Thyroid gland (tissue), 4 donors: Measurements from ENCODE around the gene HOXC6. TPM values are rescaled to one million over a fixed set of nuclear protein-coding genes. Genes with fewer than 3 reads are reported as not detected.

ENCODE experiments used
- DNase-seq, 2 donors: peaks; one replicate each; pipeline ENCODE4 v3.0.0-alpha.2; 2019
- H3K27ac ChIP-seq, 3 donors: fragments of 200-600 bp; sonication (generic); 1 replicate in 2 of 3; 2 replicates in 1 of 3; pipeline ENCODE4 v1.5.1; 2016 to 2019; ENCODE audit warnings: mild to moderate bottlenecking in 1 of 3, moderate library complexity in 1 of 3
- H3K27me3 ChIP-seq: fragments of 200-600 bp; sonication (generic); one replicate; pipeline ENCODE4 v1.5.1; 2019
- H3K36me3 ChIP-seq, 2 donors: fragments of 200-600 bp; sonication (generic); one replicate each; pipeline ENCODE4 v1.5.1; 2016 to 2019
- H3K4me1 ChIP-seq, 2 donors: fragments of 200-600 bp; sonication (generic); one replicate each; pipeline ENCODE4 v1.5.1; 2017 to 2019
- H3K4me3 ChIP-seq, 3 donors: fragments of 200-600 bp; sonication (generic); replicated peaks in 1 of 3; 1 replicate in 2 of 3; 2 replicates in 1 of 3; pipeline ENCODE4 v1.5.1; 2016; ENCODE audit warnings: mild to moderate bottlenecking in 1 of 3
- H3K9me3 ChIP-seq: fragments of 200-600 bp; sonication (generic); one replicate; pipeline ENCODE4 v1.5.1; 2017
- CTCF ChIP-seq, 6 experiments: fragments of 200-600 bp in 3 of 6; fragments of 450-650 bp in 3 of 6; sonication (generic) in 3 of 6; IDR thresholded peaks; one replicate each; pipeline ENCODE4 v1.5.1; 2016 to 2019; ENCODE audit warnings: antibody characterized with exemption in 6 of 6, mild to moderate bottlenecking in 2 of 6, inconsistent platforms in 1 of 6, moderate library complexity in 1 of 6
- POLR2A ChIP-seq, 2 donors: fragments of 450-650 bp; IDR thresholded peaks; one replicate each; pipeline ENCODE4 v1.6.1; 2017; ENCODE audit warnings: antibody characterized with exemption in 2 of 2, mild to moderate bottlenecking in 2 of 2, moderate library complexity in 1 of 2
- WGBS, 2 donors: methylation state at CpG; one replicate each; pipeline ENCODE4 v1.1.5; 2017; 5-methylcytosine and 5-hydroxymethylcytosine counted together
- intact Hi-C: fragments of 100-400 bp; cut with DNase I; formaldehyde crosslinking; loops from one replicate; pipeline ENCODE4 v1.15.1; 2023
- total RNA-seq, 4 donors: library from RNA; depleted of rRNA; stranded (reverse); fragments of >200 nt; gene quantifications; one replicate each; pipeline ENCODE4 v1.2.3, GENCODE V29; 2016

The HOXC6 gene
- total RNA-seq, 4 donors from 2014 or later, result not detected

GRCh38 chr12:53991077-53991460 lies 37.2 kb upstream of the HOXC6 start:
- TF ChIP-seq CTCF (IDR thresholded peaks at IDR 0.05) (no peak), POLR2A (IDR thresholded peaks at IDR 0.05) (no peak)
- DNase-seq, result no peak
- Histone ChIP-seq H3K27ac (no peak overlapping the region), H3K4me3 (no peak overlapping the region), H3K4me1 (peaks cover 10 to 22% of the 10 kb centered on the region in 2 donors), H3K36me3 (no peaks in the 10 kb centered on the region), H3K9me3 (no peaks in the 10 kb centered on the region), H3K27me3 (peaks cover 86% of the 10 kb centered on the region)
- intact Hi-C loops, result no loop called here
- 3 to 5% methylated on average over 7 to 8 of the region's 8 CpGs for WGBS, 2 donors

GRCh38 chr12:53992377-53992889 lies 35.8 kb upstream of the HOXC6 start:
- WGBS, 2 donors, result 23 to 30% methylated on average over 7 of the region's 7 CpGs
- Histone ChIP-seq H3K4me1 (peaks cover 7 to 28% of the 10 kb centered on the region in 2 donors), H3K27me3 (peaks cover 86% of the 10 kb centered on the region), H3K36me3 (no peaks in the 10 kb centered on the region), H3K9me3 (no peaks in the 10 kb centered on the region), H3K27ac (no peak overlapping the region), H3K4me3 (no peak overlapping the region)
- intact Hi-C loops, result no loop called here
- TF ChIP-seq POLR2A (IDR thresholded peaks at IDR 0.05) (no peak), CTCF (IDR thresholded peaks at IDR 0.05) (no peak)
- DNase-seq, result no peak

GRCh38 chr12:53993162-53994008 lies 34.9 kb upstream of the HOXC6 start:
- peaks cover 7 to 29% of the 10 kb centered on the region in 2 donors for H3K4me1 ChIP-seq
- H3K9me3 ChIP-seq, result no peaks in the 10 kb centered on the region
- no peaks in the 10 kb centered on the region for H3K36me3 ChIP-seq
- H3K27ac ChIP-seq, result no peak overlapping the region
- H3K4me3 ChIP-seq, result no peak overlapping the region
- DNase-seq, result no peak
- peaks cover 86% of the 10 kb centered on the region for H3K27me3 ChIP-seq
- intact Hi-C loops, result no loop called here
- TF ChIP-seq POLR2A (IDR thresholded peaks at IDR 0.05), result no peak
- TF ChIP-seq CTCF (IDR thresholded peaks at IDR 0.05), result no peak
- WGBS, 2 donors, result 24 to 27% methylated on average over 17 of the region's 18 CpGs

GRCh38 chr12:53994009-53994263 lies 34.3 kb upstream of the HOXC6 start:
- Histone ChIP-seq H3K9me3 (no peaks in the 10 kb centered on the region), H3K27ac (no peak overlapping the region), H3K4me3 (no peak overlapping the region), H3K27me3 (peaks cover 86% of the 10 kb centered on the region), H3K4me1 (peaks cover 7 to 29% of the 10 kb centered on the region in 2 donors), H3K36me3 (no peaks in the 10 kb centered on the region)
- TF ChIP-seq CTCF (IDR thresholded peaks at IDR 0.05) (no peak), POLR2A (IDR thresholded peaks at IDR 0.05) (no peak)
- 9 to 12% methylated on average over 8 to 13 of the region's 19 CpGs for WGBS, 2 donors
- no peak for DNase-seq
- intact Hi-C loops, result no loop called here

- H3K4me1 ChIP-seq, result peaks cover 7 to 29% of the 10 kb centered on the region in 2 donors
Measured at GRCh38 chr12:53994264-53995001, 33.8 kb upstream of the HOXC6 start.

More at GRCh38 chr12:53994264-53995001, 33.8 kb upstream of the HOXC6 start:
- Histone ChIP-seq H3K27me3 (peaks cover 87% of the 10 kb centered on the region), H3K27ac (no peak overlapping the region), H3K4me3 (no peak overlapping the region), H3K36me3 (no peaks in the 10 kb centered on the region), H3K9me3 (no peaks in the 10 kb centered on the region)
- no peak for DNase-seq
- TF ChIP-seq CTCF (IDR thresholded peaks at IDR 0.05) (no peak), POLR2A (IDR thresholded peaks at IDR 0.05) (no peak)
- intact Hi-C loops, result no loop called here
- 6 to 7% methylated on average over 39 to 56 of the region's 60 CpGs for WGBS, 2 donors
